Calu3 (cell line): ENCODE results near the gene HBE1. TPM values are rescaled to one million over a fixed set of nuclear protein-coding genes. Genes with fewer than 3 reads are reported as not detected.

Experiments used
- BruUV-seq: library from RNA; stranded (reverse); fragments of 400-500 nt; replicated peaks from 2 replicates; lab custom pipeline; 2021; lab: Mats Ljungman, UMichigan
- CTCF ChIA-PET: fragments of 300-600 bp; sonication (Branson Sonifier 250); formaldehyde crosslinking; loops from one replicate; lab custom pipeline; 2022; ENCODE audit warnings: antibody characterized with exemption; lab: Charles Lee
- DNase-seq: peaks from one replicate; pipeline ENCODE4 v3.0.0; 2022
- H3K27ac Mint-ChIP-seq: one replicate; pipeline ENCODE4 v1.8.0; 2022; ENCODE audit warnings: mixed read lengths; ENCODE audit not compliant: unreplicated experiment
- H3K27me3 Mint-ChIP-seq: one replicate; pipeline ENCODE4 v1.8.0; 2022; ENCODE audit warnings: mixed read lengths; ENCODE audit not compliant: unreplicated experiment
- H3K36me3 Mint-ChIP-seq: one replicate; pipeline ENCODE4 v1.8.0; 2022; ENCODE audit warnings: mild to moderate bottlenecking, moderate library complexity, mixed read lengths; ENCODE audit not compliant: insufficient read depth, unreplicated experiment
- H3K4me1 Mint-ChIP-seq: one replicate; pipeline ENCODE4 v1.8.0; 2022; ENCODE audit warnings: mild to moderate bottlenecking, low read depth, mixed read lengths; ENCODE audit not compliant: unreplicated experiment
- H3K4me3 Mint-ChIP-seq: one replicate; pipeline ENCODE4 v1.8.0; 2022; ENCODE audit warnings: mild to moderate bottlenecking, low read depth, moderate library complexity, mixed read lengths; ENCODE audit not compliant: unreplicated experiment
- H3K9me3 Mint-ChIP-seq: one replicate; pipeline ENCODE4 v1.8.0; 2022; ENCODE audit warnings: low read depth, mixed read lengths; ENCODE audit not compliant: unreplicated experiment
- intact Hi-C: fragments of 100-400 bp; cut with micrococcal nuclease; formaldehyde crosslinking; loops from one replicate; pipeline ENCODE4 v1.10.0; 2022; ENCODE audit not compliant: unreplicated experiment
- total RNA-seq: library from RNA; stranded (reverse); gene quantifications from 2 replicates; pipeline ENCODE4 v1.2.3, GENCODE V29; 2022
- TF ChIP-seq, protein P1 (sequence below): fragments of 200-600 bp; IDR thresholded peaks from one replicate; pipeline ENCODE4 v1.8.0; 2022; ENCODE audit warnings: antibody characterized with exemption; ENCODE audit not compliant: unreplicated experiment

Gene HBE1
- total RNA-seq, 1 experiment from 2014 or later = not detected

DNA sequence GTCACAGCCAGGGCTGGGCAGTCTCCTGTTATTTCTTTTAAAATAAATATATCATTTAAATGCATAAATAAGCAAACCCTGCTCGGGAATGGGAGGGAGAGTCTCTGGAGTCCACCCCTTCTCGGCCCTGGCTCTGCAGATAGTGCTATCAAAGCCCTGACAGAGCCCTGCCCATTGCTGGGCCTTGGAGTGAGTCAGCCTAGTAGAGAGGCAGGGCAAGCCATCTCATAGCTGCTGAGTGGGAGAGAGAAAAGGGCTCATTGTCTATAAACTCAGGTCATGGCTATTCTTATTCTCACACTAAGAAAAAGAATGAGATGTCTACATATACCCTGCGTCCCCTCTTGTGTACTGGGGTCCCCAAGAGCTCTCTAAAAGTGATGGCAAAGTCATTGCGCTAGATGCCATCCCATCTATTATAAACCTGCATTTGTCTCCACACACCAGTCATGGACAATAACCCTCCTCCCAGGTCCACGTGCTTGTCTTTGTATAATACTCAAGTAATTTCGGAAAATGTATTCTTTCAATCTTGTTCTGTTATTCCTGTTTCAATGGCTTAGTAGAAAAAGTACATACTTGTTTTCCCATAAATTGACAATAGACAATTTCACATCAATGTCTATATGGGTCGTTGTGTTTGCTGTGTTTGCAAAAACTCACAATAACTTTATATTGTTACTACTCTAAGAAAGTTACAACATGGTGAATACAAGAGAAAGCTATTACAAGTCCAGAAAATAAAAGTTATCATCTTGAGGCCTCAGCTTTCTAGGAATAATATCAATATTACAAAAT lies 18.6 kb upstream of the HBE1 start:
- CTCF ChIA-PET = no interaction called here

DNA sequence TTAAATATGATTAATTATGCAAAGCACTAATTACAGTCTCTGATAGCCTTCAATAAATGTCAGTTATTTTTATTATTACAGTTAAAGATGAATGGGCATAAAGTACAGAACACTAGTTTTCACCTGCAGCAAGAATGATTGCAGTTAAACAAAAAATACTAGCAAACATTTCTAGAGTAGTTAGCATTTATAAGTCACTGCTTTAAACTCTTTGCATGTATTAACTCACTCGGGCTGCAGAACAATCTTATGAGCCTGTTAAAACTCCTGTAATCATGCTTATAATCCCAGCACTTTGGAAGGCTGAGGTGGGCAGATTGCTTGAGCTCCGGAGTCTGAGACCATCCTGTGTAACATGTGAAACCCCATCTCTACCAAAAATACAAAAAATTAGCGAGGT lies 17.2 kb upstream of the HBE1 start:
- TF ChIP-seq, protein P1, sequence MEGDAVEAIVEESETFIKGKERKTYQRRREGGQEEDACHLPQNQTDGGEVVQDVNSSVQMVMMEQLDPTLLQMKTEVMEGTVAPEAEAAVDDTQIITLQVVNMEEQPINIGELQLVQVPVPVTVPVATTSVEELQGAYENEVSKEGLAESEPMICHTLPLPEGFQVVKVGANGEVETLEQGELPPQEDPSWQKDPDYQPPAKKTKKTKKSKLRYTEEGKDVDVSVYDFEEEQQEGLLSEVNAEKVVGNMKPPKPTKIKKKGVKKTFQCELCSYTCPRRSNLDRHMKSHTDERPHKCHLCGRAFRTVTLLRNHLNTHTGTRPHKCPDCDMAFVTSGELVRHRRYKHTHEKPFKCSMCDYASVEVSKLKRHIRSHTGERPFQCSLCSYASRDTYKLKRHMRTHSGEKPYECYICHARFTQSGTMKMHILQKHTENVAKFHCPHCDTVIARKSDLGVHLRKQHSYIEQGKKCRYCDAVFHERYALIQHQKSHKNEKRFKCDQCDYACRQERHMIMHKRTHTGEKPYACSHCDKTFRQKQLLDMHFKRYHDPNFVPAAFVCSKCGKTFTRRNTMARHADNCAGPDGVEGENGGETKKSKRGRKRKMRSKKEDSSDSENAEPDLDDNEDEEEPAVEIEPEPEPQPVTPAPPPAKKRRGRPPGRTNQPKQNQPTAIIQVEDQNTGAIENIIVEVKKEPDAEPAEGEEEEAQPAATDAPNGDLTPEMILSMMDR = no peak
- H3K4me3 Mint-ChIP-seq = no peak overlapping the region
- no peak for DNase-seq
- H3K27ac Mint-ChIP-seq = no peak overlapping the region
- H3K4me1 Mint-ChIP-seq = no peaks in the 10 kb centered on the region
- intact Hi-C loops = no loop called here
- no peaks in the 10 kb centered on the region for H3K36me3 Mint-ChIP-seq
- CTCF ChIA-PET = no interaction called here
- no peaks in the 10 kb centered on the region for H3K9me3 Mint-ChIP-seq
- BruUV-seq = no TSS peak
- no peaks in the 10 kb centered on the region for H3K27me3 Mint-ChIP-seq

More for the DNA sequence above, 18.6 kb upstream of the HBE1 start:
- Mint-ChIP-seq H3K27ac (no peak overlapping the region), H3K9me3 (no peaks in the 10 kb centered on the region), H3K27me3 (no peaks in the 10 kb centered on the region), H3K4me3 (no peak overlapping the region), H3K4me1 (no peaks in the 10 kb centered on the region), H3K36me3 (no peaks in the 10 kb centered on the region)
- TF ChIP-seq, protein P1 = no peak
- BruUV-seq = no TSS peak
- no peak for DNase-seq
- intact Hi-C loops = no loop called here

DNA sequence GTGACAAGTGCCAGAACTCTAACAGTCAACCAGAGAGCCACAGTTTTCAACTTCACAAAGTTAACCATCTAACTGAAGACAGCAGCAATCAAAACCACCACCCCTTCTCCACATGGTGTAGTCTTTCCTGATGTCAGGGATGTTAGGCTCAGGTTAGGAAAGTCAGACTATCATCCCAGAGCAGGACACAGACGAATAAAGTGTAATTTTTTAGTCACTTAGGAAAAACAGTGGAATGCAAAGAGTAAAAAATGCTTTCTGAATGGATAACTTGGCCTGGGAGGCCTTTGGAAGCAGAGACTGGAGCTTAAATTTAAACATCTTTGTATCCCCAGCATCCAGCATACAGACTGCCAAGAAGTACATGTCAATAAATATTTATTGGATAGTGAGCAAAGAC lies 16.6 kb upstream of the HBE1 start:
- no peak for DNase-seq
- TF ChIP-seq, protein P1 = no peak
- Mint-ChIP-seq H3K9me3 (no peaks in the 10 kb centered on the region), H3K4me1 (no peaks in the 10 kb centered on the region), H3K27me3 (no peaks in the 10 kb centered on the region), H3K36me3 (no peaks in the 10 kb centered on the region), H3K27ac (no peak overlapping the region), H3K4me3 (no peak overlapping the region)
- CTCF ChIA-PET = no interaction called here
- intact Hi-C loops = no loop called here
- no TSS peak for BruUV-seq

DNA sequence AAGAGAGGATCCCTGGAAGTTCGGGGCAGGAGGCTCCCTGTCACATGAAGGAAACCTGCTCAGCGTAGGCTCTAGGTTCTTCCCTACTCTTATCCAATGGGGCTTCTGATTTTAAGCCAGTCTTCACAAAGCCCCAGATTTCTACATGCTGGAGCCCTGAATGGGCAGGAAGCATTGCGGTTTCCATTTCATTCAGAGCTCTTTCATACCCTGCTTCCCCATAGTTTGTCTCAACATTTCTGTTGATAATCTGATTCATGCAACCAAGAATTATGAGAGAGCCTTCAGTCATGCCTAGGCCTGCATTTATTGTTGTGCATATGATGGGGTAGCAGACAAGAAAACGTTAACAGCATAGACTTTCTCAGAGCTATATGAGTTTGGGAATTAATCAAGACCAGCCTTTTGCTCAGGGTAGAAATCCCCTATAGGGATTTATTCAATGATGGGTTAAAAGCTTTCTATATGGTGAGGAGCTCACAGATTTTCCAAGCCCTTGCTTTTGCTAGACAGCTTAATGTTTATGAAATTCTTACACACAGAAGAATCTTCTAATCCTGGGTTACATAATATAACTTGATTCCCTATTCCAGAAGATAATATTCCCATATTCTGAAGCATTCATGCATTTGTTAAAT lies 16.1 kb upstream of the HBE1 start:
- no TSS peak for BruUV-seq
- TF ChIP-seq, protein P1 = no peak
- CTCF ChIA-PET = interaction anchor here (0.6 kb wide), 1 partner anchor 43 kb away, joined by 3 read pairs; no protein-coding TSS in a partner anchor
- no peak for DNase-seq
- Mint-ChIP-seq H3K9me3 (no peaks in the 10 kb centered on the region), H3K27ac (no peak overlapping the region), H3K36me3 (no peaks in the 10 kb centered on the region), H3K27me3 (no peaks in the 10 kb centered on the region), H3K4me3 (no peak overlapping the region), H3K4me1 (peaks cover 3% of the 10 kb centered on the region)
- intact Hi-C loops = no loop called here
